Stimulated activated CD8-positive, alpha-beta memory T cell treated with anti-CD3 and anti-CD28 coated beads, Interleukin-12 subunit alpha, Interleukin-12 subunit beta, amount 100 ng/mL, for 4 hours (primary cell): ENCODE measurements around the gene KRT5.
"Not testable (repeated sequence)": the region's sequence is repeated elsewhere in the genome, so short reads cannot be mapped to it uniquely, and the experiment has no call there.

Source experiments
- DNase-seq: peaks from one replicate; pipeline ENCODE4 v3.0.0-alpha.2; 2020; ENCODE audit warnings: low read depth

KRT5 gene

DNA sequence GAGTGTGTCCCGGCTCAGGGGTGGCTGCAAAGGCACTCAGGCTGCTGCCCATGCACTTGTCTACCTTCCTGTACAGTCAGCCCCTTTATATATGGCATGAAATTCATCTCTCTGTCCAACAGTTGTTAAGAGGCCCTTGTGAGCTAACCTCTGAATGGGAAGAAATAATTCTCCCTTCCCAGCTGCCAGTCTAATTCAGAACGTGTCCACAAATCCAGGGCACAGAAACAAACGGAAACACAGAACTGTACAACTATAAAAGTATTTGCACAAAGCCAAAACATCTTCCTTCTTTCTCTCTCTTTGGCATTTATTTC lies 849 bp downstream of the KRT5 start:
- no peak for DNase-seq

DNA sequence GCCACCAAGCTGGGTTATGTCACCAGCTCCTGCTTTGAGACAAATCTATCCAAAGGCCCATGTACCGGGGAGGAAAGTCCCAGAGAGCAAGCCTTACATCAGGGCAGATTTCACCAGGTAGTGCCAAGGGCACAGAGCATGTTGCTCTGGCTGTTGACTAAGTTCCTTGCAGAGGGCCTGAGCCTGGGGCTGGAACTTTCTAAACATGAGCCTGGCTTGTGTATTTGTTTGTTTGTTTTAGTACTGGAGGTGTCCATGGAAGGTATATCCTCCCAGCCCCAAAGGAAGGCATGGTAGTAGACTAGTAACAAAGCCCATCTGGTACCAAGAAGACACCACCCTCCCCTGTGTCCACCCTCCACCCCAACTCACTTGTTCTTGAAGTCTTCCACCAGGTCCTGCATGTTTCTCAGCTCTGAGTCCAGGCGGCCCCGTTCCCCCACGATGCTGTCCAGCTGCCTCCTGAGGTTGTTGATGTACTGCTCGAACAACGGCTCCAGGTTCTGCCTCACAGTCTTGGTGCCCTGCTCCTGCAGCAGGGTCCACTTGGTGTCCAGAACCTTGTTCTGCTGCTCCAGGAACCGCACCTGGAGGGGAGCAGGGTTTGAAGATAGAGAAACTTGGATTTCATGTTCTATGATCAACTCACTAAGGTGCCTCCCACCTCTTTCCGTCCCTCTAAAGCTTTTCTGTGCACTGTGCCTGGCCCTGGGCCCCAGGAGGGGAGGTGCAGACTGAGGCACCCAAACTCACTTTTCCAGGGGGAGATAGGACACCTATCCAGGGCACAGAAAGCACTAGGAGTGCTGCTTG lies 1.4 kb downstream of the KRT5 start:
- DNase-seq: no peak

DNA sequence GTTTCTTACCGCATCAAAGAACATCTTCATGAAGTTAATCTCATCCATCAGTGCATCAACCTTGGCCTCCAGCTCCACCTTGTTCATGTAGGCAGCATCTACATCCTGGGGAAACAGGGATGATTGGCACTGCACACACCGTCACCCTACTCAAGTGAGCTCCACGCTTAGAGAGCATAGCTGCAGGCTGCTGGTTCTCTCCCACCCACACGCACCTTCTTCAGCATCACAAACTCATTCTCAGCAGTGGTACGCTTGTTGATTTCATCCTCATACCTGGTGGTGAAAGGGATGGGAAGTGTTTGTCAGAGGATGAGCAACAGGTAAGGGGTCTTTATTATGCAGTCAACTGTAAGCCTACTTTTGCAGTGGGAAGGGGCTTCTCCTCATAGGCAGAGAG lies 2.3 kb downstream of the KRT5 start:
- DNase-seq: no peak

DNA sequence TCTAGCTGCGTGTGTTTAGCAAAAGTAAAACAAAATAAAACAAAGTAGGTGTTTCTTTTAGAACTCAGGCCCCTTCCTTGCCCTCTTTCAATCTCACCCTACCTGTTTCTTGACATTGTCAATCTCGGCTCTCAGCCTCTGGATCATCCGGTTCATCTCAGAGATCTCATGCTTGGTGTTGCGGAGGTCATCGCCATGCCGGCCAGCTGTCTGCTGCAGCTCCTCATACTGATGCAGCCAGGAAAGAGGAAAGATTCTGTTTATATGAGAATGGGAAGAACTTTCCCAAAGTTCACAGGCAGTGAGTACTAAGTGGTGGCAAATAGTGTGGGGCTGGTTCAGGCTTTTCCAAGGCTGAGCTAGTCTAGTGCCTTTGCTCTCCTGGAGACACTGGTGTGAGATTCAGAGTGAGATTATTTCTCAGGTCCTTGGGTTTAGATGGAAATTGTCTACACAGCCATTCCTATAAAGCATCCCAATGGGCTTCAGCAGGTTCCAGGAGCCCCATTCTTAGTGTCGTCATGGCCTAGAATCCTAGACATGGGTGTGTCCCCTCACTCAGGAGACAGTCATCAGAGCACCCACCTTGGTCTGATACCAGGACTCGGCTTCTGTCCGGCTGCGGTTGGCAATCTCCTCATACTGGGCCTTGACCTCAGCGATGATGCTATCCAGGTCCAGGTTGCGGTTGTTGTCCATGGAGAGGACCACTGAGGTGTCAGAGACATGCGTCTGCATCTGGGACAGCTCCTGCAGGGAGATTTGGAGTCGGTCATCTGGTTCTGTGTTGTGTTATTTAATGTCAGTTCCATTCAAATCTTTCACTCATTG lies 3.0 kb downstream of the KRT5 start:
- DNase-seq: no peak

DNA sequence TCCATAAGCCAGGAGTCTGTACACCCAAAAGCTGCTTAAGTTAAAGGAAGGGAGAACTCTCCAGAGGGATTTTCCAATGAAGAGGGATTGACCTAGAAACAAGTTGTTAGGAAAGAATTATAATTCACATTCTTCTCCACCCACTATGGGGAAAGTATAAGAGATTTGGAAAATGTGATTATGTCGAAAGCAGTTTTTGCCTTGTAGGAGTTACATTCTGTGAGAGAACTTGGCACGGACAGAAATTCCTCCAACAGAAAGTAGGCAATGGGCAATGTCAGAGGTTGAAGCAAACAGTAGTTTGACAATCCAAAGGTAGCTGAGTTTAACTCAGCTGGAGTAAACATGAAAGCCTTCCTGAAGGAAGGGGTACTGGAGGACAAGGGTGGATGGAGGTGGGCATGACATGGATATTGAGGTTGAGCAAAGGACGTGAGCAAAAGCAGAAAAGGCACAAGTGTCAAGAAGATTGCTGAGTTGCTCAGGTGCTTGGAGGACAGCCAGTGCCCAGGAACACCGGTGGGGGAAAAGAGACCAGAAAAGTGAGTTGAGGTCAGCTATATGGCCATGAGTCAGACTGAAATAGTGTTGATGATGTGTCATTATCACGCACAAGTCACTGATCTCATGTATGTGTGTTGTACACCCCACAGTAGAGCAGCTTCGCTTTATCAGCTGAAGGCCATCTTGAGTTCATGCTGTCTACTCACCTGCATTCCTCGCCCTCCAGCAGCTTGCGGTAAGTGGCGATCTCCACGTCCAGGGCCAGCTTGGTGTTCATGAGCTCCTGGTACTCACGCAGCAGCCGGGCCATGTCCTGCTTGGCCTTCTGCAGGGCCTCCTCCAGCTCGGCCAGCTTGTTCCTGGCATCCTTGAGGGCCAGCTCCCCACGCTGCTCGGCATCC lies 4.0 kb downstream of the KRT5 start:
- no peak for DNase-seq

DNA sequence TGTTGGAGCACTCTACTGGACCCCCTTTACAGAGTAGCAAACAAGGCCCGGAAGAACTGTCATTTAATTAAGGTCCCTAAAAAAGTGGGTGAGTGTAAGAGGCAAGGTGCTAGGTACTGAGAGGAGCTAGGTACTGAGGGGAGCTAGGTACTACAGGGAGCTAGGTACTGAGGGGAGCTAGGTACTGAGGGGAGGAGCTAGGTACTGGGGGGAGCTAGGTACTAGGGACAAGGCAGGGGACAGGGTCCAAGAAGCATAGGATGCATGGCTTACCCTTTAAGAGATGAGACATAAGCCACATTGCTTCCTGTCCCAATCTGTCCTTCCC lies 4.9 kb downstream of the KRT5 start:
- no peak for DNase-seq

DNA sequence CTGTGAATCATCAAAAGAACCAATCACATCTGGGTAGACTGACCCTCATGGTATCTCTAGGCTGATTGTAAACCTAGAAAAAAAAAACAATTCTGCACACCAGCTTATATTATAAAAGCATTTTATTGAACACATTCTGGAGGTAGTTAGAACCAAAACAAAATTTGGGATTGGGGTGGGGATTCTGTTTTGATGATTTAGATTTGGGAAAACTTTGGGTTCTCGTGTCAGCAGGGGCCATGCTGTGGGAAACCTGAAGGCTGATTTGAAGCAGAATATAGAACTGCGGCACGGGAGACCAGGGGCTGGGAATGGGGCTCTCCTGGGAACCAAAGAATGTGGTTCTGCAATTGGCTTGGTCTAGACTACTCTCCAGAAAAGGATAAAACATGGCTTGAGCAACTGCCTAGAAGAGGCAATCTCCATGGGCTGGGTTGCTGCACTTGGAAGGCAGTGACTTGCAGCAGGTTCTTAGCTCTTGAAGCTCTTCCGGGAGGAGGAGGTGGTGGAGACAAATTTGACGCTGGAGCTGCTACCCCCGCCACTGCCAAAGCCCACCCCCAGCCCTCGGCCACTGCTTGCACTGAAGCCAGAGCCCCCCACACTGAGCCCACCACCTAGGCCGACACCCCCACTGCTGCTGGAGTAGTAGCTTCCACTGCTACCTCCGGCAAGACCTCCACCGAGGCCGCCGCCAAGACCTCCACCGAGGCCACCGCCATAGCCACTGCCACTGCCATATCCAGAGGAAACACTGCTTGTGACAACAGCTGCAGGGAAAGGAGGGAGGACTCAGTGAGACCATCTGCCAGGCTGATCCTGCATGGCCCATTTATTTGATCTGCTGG lies 5.5 kb downstream of the KRT5 start:
- DNase-seq: no peak

DNA sequence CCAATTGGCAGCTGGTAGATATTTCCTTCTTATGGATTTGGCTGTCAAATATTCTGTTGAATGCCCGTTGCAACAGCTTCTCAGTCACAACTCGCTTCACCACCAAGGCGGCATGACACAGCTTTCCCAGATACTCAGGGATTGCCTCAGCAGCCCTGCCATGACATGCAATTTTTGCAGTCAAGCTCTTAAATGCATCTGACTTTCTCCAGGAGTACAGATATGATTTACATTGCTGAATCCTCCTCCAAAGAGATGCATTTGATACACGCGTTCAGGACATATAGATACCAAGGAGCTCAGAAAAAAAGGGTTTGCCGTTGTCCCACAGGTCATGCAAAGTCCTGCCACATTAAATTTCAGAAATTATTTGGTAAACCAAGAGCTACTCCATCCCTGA lies 6.5 kb downstream of the KRT5 start:
- DNase-seq: no peak

DNA sequence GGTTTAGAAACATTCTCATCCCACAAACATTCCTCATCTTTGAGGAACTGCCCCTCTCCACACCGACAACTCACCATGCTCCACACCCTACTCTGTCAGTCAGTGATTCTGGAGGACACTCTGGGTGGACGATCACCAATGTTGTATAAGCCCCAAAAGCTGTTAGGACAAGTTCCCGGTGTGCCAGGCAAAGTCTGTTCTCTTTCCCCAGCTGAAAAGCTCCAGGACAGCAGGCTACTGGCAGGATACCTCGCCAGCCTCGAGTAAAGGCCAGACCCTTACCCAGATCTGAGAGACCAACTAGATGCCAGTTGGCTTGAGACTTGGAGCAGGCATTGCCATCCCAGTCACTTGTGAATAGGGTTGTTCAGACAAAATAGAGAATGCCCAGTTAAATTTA lies 12.0 kb downstream of the KRT5 start:
- no peak for DNase-seq

DNA sequence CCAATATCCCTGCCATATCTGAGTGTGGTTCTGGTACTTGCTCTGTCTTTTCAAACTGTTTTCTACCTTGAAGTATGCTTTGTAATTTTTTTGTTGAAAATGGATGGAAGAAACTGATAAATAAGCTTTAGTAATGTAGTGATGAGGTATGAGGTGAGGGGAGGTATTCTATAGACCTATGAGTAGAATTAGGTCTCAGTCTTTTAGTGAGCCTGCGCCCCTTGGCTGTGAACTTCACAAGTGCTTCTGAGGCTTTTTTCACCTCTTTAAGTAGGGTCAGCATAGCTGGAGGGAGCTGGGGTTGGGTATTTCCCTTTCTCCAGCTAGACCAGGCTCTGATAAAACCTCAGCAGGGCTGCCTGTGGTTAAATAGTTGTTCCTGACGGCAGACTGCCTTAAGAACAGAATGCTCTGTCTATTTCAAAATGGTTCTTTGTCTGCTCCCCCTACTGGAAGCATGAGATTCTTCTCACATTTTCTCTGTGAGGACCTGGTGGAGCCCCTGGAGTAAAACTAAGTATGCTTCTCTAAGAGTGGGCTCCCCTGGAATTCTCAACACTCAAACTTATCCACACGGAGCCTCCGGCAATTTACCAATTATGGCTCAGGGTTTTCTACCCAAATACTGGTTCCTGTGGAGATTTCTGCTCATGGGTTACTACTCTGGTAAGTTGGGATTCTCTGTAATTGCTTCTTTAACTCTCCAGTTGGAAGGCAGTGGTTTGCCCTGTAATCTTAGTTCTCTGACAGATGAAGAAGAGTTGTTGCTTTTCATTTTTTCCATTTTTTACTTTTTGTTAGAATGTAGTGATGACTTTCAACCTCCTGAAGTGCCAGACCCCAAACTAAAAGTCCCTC lies 13.1 kb downstream of the KRT5 start:
- no peak for DNase-seq

DNA sequence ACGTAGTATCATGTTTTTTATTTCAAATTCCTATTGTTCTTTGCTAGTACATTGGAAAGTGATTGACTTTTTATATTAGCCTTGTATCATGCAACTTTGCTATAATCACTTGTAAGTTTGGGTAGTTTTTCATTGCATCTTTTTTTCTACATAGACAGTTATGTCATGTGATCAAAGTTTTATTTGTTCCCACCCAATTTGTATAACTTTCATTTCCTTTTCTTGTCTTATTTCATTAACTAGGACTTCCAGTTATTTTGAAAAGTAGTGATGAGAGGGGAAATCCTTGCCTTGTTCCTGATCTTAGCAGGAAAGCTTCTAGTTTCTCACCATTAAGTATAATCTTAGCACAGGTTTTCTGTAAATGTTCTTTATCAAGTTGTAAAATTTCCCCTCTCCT lies 17.3 kb downstream of the KRT5 start:
- DNase-seq: no peak

DNA sequence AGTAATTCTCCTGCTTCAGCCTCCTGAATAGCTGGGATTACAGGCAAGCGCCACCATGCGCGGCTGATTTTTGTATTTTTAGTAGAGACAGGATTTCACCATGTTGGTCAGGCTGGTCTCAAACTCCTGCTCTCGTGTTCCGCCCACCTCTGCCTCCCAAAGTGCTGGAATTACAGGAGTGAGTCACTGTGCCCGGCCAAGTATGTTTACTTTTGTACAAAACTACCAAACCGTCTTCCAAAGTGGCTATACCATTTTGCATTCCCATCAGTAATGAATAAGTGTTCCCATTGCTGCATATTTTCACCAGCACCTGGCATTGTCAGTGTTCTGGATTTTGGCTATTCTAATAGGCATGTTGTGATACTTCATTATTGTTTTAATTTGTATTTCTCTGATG lies 18.7 kb downstream of the KRT5 start:
- no peak for DNase-seq

DNA sequence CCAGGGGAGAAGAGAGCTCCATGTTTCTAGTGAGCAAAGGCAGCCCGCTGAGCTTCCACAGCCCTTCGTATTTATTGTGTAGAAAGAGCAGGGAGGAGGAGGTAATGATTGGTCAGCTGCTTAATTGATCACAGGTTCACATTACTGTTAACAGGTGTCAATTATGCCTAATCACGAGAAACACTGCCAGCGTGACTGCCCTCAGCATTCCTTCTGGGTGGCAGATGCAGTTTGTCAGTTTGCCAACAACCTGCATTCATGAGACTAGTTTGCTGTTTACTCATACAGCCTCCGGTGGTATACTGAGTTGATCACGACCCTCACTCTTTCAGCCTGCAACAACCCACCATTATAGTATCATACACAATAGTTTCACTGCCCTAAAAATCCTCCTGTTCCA lies 19.6 kb downstream of the KRT5 start:
- not testable (repeated sequence) for DNase-seq

DNA sequence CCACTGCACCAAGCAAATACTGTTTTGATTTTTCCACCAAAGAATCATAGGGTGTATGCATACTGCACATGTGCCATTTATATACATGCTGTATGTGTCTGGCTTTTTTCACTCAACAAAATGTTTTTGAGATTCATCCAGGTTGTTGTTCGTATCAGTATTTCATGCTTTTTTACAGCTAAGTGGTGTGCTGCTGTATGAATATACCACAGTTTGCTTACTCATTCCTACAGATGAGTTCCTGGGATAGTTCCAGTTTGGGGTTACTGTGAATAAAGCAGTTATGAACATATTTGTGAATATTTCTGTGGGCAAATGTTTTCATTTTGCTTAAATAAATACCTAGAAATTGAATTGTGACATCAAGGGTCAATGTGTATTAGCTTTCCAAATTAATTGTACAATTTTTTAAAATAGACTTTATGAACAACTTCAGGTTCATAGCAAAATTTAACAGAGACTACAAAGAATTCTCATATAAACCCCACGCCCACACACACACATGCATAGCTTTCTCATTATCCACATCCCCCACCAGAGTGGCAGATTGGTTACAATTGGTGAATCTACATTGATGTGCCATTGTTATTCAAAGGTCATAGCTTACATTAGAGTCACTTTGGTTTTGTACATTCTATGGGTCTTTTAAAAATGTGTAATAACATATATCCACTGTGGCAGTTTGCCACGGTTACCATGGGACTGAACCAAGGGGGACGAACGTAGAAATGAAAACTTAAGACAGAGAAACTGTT lies 20.2 kb downstream of the KRT5 start:
- no peak for DNase-seq

DNA sequence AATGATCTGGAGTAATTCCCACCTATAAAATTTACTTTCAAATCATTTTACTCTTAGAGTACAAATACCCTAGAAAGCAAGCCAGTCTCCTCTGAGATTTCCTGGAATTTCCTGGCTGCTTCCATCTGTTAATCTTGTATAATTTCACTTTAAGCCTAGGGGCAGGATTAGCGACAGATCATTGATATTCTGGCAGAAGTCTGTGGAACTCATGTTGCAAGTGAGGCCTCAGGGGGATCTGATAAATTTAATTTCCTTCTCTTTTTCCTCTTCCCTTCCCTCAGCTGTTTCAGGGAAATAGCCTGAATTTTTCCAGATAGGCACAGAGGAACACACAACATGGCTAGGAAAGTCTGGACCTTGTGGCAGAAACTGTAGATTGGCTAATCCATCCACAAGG lies 21.2 kb downstream of the KRT5 start:
- no peak for DNase-seq

DNA sequence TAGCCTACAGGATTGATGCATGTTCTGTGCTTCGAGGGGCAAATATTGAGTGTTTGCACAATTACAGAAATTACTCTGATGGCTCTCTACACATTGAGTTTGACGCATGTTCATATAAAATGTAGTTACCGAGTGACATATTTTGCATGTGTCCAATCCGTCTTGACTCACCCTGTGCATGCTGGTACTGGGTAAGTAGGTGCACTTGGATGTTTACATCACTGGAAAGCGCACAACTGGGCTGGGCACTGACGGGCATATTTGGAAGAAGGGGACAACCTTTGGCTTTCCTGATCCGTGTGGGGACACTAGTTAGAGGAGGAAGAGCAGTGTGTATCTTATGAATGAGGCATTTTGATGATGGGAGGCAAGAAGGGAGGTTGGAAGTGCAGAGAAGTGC lies 22.2 kb downstream of the KRT5 start:
- DNase-seq: no peak

DNA sequence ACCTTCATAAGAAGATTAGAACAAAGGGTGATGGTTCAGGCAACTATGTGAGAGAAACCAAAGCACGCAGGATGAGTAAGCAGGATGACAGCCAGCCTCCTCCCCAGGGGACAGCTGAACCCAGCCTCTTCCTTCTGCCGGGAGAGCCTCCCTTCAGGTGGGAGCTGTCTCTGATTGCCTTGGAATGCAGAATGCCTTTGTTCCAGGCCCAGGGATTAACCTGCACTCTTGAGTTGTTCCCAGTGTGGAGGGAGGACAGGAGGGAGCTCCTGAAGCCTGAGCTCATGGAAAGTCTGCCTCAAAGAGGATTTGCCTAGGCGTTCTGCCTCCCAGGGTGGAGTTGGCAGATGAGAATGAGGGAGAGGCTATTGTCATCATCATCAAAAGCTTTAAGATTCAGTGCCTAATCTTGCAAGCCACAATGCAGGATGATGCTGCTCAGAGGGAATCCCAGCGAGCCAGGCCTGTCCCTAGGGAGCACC lies 23.6 kb downstream of the KRT5 start:
- DNase-seq: no peak

DNA sequence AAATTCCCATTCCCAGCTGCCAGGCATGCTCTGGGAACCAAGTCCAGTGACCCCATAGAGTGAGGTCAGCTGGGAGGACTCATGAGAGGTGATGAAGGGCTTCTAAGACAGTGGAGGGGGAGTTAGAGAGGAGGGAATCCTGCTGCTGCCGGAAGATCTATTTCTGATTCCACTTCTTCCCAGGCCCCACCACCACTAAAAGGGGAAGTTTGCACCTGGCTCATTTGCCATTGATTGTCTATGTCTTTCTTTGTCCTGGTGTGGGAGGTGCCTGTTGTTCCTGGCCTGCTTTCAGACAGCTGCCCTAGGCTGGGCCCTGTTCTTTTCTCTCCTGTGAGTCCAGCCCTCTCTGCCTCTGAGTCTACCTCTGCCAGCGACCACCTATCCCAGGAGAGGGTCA lies 24.1 kb downstream of the KRT5 start:
- DNase-seq: no peak

DNA sequence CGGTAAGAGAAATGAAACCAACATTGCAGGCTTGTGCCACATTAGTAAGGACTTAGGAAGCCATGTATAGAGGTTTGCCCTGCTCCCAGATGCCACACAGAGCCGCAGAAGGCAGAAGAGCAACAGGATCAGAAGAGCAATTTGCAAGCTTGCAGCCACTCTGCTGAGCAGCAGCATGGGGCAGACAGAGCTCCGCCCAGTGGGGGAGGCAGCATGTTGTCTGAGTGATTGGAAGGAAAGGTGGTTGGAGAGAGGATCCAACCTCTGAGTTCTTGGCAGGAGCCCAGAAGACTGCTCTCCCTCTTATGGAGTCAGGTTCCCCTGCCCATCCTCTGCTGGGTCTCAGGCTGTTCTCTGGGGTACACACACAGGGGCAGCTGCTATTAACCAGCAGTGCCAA lies 24.8 kb downstream of the KRT5 start:
- DNase-seq: no peak

DNA sequence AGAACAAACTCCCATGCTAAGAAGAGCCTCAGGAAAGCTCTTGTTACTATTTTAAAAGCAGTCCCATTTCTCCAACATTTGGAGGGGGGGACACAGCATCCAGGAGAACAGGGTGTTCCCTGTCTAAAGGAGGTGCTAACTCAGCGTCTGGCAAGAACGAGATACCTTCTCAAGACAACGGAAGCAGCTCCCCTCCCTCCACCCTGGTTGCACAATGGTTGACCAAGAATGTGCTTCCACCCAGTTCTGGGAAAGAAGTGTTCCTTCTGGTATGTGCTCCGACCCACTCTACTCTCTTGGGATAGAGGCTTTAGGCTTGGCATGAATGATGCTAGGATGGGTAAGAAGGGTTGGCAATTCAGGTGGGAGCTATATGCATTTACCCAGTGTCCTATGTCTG lies 25.7 kb downstream of the KRT5 start:
- DNase-seq: no peak
